ENCODE measurements around the gene TUBB6. TPM values are rescaled to one million over a fixed set of nuclear protein-coding genes. Genes with fewer than 3 reads are reported as not detected.

TUBB6 gene
- total and polyA plus RNA-seq, 2 of the 13 experiments (the other 11 are each of a cell fraction or from before 2014, with no cell fraction given) = 9.9 to 28.6 TPM

DNA sequence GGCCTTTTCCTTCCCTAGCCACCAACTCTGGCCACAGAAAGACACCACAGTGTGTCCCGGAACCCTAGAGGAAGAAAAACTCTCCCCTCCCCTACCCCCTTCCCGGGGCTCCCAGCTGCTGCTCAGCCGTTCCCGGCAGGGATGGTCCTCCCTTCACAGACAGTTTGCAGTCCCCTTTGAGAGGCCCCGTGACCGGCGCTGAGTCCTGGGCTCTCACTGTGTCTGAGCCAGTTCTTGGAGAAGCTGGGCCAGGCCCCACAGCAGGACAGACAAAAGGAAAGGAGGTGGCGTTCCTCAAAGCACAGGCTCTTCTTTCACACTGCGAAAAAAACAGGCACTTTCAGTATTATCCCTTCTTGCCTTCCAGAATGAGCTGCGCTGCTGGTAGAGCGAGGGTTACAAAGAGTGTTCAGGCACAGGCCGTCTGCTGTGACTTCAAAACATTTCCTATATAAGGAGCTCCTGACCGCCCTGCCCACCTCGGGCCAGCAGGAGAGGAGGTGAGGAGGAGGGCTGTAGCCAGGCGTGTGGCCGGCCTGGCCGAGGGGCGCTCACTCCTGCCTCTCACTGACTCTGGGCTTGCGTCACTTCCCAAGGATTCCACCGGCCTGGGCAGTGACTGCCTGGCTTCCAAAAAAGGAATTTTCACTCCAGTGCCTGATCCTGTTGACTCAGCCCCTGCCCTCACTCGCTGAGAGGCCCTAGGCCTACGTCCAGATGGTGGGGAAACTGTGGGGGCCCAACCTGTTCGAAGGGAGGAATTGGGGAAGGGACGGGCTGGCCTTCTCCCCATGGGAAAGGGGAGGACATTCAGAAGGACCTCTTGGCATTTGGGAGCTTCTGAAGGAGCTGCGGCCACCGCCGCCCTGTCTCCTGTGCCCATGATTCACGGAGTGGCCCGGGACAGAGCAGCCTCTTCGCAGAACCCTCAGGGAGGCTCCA lies 29.0 kb upstream of the TUBB6 start (continued):
- TF ChIP-seq SOX5 (CRISPR knock-in tag; IDR thresholded peaks at IDR 0.05; ENCODE audit: borderline replicate concordance) (no peak), SNRNP70 (IDR thresholded peaks at IDR 0.05; ENCODE audit: low read depth, low read length) (no peak), ZNF550 (CRISPR knock-in tag; IDR thresholded peaks at IDR 0.05; ENCODE audit: borderline replicate concordance) (no peak), RORA (CRISPR knock-in tag; IDR thresholded peaks at IDR 0.05) (no peak), KMT2B (CRISPR knock-in tag; IDR thresholded peaks at IDR 0.05) (no peak), GLI4 (CRISPR knock-in tag; IDR thresholded peaks at IDR 0.05; ENCODE audit: borderline replicate concordance) (0 out of 2 replicates have a peak, but pooled peaks have one; percentile 32), ZNF567 (CRISPR knock-in tag; IDR thresholded peaks at IDR 0.05; ENCODE audit: borderline replicate concordance) (no peak), ZNF761 (CRISPR knock-in tag; conservative IDR thresholded peaks at IDR 0.05) (no peak), PHB2 (IDR thresholded peaks at IDR 0.05; ENCODE audit: partially characterized antibody) (no peak), ZHX2 (IDR thresholded peaks at IDR 0.05; ENCODE audit: low read depth) (no peak), ZHX2 (CRISPR knock-in tag; IDR thresholded peaks at IDR 0.05; ENCODE audit: borderline replicate concordance) (no peak)
- TF ChIP-seq, protein P1, sequence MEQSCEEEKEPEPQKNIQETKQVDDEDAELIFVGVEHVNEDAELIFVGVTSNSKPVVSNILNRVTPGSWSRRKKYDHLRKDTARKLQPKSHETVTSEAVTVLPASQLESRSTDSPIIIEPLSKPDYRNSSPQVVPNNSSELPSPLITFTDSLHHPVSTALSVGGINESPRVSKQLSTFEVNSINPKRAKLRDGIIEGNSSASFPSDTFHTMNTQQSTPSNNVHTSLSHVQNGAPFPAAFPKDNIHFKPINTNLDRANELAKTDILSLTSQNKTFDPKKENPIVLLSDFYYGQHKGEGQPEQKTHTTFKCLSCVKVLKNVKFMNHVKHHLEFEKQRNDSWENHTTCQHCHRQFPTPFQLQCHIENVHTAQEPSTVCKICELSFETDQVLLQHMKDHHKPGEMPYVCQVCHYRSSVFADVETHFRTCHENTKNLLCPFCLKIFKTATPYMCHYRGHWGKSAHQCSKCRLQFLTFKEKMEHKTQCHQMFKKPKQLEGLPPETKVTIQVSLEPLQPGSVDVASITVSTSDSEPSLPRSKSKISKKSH (CRISPR knock-in tag; IDR thresholded peaks at IDR 0.05; ENCODE audit: borderline replicate concordance) = no peak
- TF ChIP-seq, protein P2, sequence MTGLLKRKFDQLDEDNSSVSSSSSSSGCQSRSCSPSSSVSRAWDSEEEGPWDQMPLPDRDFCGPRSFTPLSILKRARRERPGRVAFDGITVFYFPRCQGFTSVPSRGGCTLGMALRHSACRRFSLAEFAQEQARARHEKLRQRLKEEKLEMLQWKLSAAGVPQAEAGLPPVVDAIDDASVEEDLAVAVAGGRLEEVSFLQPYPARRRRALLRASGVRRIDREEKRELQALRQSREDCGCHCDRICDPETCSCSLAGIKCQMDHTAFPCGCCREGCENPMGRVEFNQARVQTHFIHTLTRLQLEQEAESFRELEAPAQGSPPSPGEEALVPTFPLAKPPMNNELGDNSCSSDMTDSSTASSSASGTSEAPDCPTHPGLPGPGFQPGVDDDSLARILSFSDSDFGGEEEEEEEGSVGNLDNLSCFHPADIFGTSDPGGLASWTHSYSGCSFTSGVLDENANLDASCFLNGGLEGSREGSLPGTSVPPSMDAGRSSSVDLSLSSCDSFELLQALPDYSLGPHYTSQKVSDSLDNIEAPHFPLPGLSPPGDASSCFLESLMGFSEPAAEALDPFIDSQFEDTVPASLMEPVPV (CRISPR knock-in tag; IDR thresholded peaks at IDR 0.05) = no peak
- TF ChIP-seq, protein P3, sequence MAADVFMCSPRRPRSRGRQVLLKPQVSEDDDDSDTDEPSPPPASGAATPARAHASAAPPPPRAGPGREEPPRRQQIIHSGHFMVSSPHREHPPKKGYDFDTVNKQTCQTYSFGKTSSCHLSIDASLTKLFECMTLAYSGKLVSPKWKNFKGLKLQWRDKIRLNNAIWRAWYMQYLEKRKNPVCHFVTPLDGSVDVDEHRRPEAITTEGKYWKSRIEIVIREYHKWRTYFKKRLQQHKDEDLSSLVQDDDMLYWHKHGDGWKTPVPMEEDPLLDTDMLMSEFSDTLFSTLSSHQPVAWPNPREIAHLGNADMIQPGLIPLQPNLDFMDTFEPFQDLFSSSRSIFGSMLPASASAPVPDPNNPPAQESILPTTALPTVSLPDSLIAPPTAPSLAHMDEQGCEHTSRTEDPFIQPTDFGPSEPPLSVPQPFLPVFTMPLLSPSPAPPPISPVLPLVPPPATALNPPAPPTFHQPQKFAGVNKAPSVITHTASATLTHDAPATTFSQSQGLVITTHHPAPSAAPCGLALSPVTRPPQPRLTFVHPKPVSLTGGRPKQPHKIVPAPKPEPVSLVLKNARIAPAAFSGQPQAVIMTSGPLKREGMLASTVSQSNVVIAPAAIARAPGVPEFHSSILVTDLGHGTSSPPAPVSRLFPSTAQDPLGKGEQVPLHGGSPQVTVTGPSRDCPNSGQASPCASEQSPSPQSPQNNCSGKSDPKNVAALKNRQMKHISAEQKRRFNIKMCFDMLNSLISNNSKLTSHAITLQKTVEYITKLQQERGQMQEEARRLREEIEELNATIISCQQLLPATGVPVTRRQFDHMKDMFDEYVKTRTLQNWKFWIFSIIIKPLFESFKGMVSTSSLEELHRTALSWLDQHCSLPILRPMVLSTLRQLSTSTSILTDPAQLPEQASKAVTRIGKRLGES (CRISPR knock-in tag; IDR thresholded peaks at IDR 0.05; ENCODE audit: borderline replicate concordance) = no peak
- TF ChIP-seq, protein P4, sequence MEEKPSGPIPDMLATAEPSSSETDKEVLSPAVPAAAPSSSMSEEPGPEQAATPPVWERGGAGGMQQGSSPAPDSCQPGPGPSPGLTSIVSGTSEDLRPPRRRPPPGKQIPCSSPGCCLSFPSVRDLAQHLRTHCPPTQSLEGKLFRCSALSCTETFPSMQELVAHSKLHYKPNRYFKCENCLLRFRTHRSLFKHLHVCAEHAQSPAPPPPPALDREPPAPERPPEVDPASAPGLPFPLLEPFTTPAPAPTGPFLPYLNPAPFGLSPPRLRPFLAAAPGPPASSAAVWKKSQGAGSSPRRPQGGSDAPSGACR (CRISPR knock-in tag; IDR thresholded peaks at IDR 0.05) = no peak

Measured in HepG2 (cell line).